Caco-2 (cell line): ENCODE data around the gene RSRC1. TPM values are rescaled to one million over a fixed set of nuclear protein-coding genes. Genes with fewer than 3 reads are reported as not detected.

Experiments used
- BruUV-seq: library from RNA; stranded (reverse); fragments of 400-500 nt; replicated peaks from 2 replicates; lab custom pipeline; 2021; lab: Mats Ljungman, UMichigan
- CTCF ChIA-PET: fragments of 300-600 bp; sonication (Branson Sonifier 250); formaldehyde crosslinking; loops from one replicate; lab custom pipeline; 2022; ENCODE audit warnings: antibody characterized with exemption; lab: Charles Lee
- POLR2A ChIA-PET: fragments of 300-600 bp; sonication (Branson Sonifier 250); formaldehyde crosslinking; loops from one replicate; lab custom pipeline; 2022; ENCODE audit warnings: antibody characterized with exemption; lab: Charles Lee
- DNase-seq, 2 experiments: peaks; one replicate each; pipeline versions ENCODE4 v3.0.0 to v3.0.0-alpha.2; 2020 to 2022
- H3K27me3 ChIP-seq: replicated peaks from 2 replicates; pipeline ENCODE4 v1.6.0; 2011; ENCODE audit warnings: low read length; ENCODE audit not compliant: control insufficient read depth, insufficient read depth
- H3K36me3 ChIP-seq: 2 replicates; pipeline ENCODE4 v1.5.1; 2011; ENCODE audit warnings: low read length; ENCODE audit not compliant: control insufficient read depth, insufficient read depth
- H3K4me1 ChIP-seq: fragments of 250-450 bp; sonication (Bioruptor Pico); 2 replicates; pipeline ENCODE4 v1.5.1; 2020; ENCODE audit warnings: mild to moderate bottlenecking
- H3K4me3 ChIP-seq: 2 replicates; pipeline ENCODE4 v1.5.1; 2011; ENCODE audit warnings: low read depth, mild to moderate bottlenecking, control low read depth, low read length
- H3K9me3 ChIP-seq: fragments of 250-450 bp; sonication (Bioruptor Pico); 2 replicates; pipeline ENCODE4 v1.5.1; 2020; ENCODE audit warnings: mild to moderate bottlenecking, moderate library complexity
- H3K27ac Mint-ChIP-seq: one replicate; pipeline ENCODE4 v1.8.0; 2022; ENCODE audit warnings: mixed read lengths; ENCODE audit not compliant: unreplicated experiment
- H3K27me3 Mint-ChIP-seq: one replicate; pipeline ENCODE4 v1.8.0; 2022; ENCODE audit warnings: mixed read lengths; ENCODE audit not compliant: insufficient read depth, unreplicated experiment
- H3K36me3 Mint-ChIP-seq: one replicate; pipeline ENCODE4 v1.8.0; 2022; ENCODE audit warnings: mild to moderate bottlenecking, mixed read lengths; ENCODE audit not compliant: insufficient read depth, unreplicated experiment
- H3K4me1 Mint-ChIP-seq: one replicate; pipeline ENCODE4 v1.8.0; 2022; ENCODE audit warnings: low read depth, mixed read lengths; ENCODE audit not compliant: unreplicated experiment
- H3K4me3 Mint-ChIP-seq: one replicate; pipeline ENCODE4 v1.8.0; 2022; ENCODE audit warnings: mild to moderate bottlenecking, moderate library complexity, mixed read lengths; ENCODE audit not compliant: unreplicated experiment
- H3K9me3 Mint-ChIP-seq: one replicate; pipeline ENCODE4 v1.8.0; 2022; ENCODE audit warnings: mixed read lengths; ENCODE audit not compliant: unreplicated experiment
- intact Hi-C: fragments of 100-400 bp; cut with micrococcal nuclease; formaldehyde crosslinking; loops from one replicate; pipeline ENCODE4 v1.10.0; 2022; ENCODE audit not compliant: unreplicated experiment
- total RNA-seq: library from RNA; stranded (reverse); gene quantifications from 2 replicates; pipeline ENCODE4 v1.2.3, GENCODE V29; 2022
- TF ChIP-seq, protein P1 (sequence below), 2 experiments: fragments of 200-600 bp in 1 of 2; IDR thresholded peaks; 1 replicate in 1 of 2; 2 replicates in 1 of 2; pipeline versions ENCODE4 v1.5.1 to v1.8.0; 2011 to 2022; ENCODE audit warnings: antibody characterized with exemption in 1 of 2, control low read depth in 1 of 2, inconsistent platforms in 1 of 2, low read depth in 1 of 2, low read length in 1 of 2, mild to moderate bottlenecking in 1 of 2, moderate library complexity in 1 of 2; ENCODE audit not compliant: insufficient read depth in 1 of 2, severe bottlenecking in 1 of 2, unreplicated experiment in 1 of 2

Gene RSRC1
- total RNA-seq, 1 experiment from 2014 or later, result 38.4 TPM

DNA sequence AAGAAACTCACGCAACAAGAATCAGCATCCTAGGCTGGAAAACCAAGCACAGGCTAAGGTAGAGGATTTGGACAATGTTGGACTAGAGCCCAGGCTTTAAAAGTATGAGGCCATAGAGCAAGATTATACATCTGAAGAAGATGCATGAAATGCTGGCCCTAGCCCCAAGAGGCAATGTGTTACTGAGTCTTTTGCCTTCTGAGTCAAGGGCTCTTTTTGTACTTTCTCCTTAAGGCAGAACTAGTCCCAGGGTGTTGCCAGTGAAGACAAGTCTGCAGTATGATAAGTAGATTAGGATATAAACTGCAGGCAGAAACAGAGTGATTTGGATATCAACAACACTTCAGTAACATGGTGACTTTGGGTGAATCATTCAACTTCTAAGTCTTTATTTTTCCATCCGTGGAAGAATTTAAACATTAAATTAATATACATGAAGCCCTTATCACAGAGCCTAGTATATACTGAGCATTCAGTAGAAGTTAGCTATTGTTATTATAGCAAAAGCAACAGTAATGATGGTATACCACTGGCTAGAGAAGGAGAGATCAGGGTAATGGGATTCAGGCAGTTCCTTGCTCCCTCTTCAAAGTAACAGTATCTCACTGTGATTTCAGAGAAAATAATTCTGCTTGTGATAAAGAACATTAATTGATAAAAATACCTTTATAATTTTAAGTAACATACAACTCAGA, 361.2 kb downstream of the RSRC1 start:
- no peak for DNase-seq
- CTCF ChIA-PET, result no interaction called here
- H3K27me3 Mint-ChIP-seq, result no peaks in the 10 kb centered on the region
- POLR2A ChIA-PET, result no interaction called here
- H3K9me3 Mint-ChIP-seq, result no peaks in the 10 kb centered on the region
- Histone ChIP-seq H3K36me3 (no peaks in the 10 kb centered on the region), H3K27me3 (no peaks in the 10 kb centered on the region), H3K9me3 (no peaks in the 10 kb centered on the region), H3K4me1 (no peaks in the 10 kb centered on the region), H3K4me3 (no peak overlapping the region)
- TF ChIP-seq, protein P1, sequence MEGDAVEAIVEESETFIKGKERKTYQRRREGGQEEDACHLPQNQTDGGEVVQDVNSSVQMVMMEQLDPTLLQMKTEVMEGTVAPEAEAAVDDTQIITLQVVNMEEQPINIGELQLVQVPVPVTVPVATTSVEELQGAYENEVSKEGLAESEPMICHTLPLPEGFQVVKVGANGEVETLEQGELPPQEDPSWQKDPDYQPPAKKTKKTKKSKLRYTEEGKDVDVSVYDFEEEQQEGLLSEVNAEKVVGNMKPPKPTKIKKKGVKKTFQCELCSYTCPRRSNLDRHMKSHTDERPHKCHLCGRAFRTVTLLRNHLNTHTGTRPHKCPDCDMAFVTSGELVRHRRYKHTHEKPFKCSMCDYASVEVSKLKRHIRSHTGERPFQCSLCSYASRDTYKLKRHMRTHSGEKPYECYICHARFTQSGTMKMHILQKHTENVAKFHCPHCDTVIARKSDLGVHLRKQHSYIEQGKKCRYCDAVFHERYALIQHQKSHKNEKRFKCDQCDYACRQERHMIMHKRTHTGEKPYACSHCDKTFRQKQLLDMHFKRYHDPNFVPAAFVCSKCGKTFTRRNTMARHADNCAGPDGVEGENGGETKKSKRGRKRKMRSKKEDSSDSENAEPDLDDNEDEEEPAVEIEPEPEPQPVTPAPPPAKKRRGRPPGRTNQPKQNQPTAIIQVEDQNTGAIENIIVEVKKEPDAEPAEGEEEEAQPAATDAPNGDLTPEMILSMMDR (IDR thresholded peaks at IDR 0.05; ENCODE audit: insufficient read depth in 1 of 2, low read depth in 1 of 2, low read length in 1 of 2, severe bottlenecking in 1 of 2, unreplicated experiment in 1 of 2), result no peak
- no peak overlapping the region for H3K27ac Mint-ChIP-seq
- no peaks in the 10 kb centered on the region for H3K4me1 Mint-ChIP-seq
- no peaks in the 10 kb centered on the region for H3K36me3 Mint-ChIP-seq
- intact Hi-C loops, result no loop called here
- BruUV-seq, result no TSS peak
- H3K4me3 Mint-ChIP-seq, result no peak overlapping the region

DNA sequence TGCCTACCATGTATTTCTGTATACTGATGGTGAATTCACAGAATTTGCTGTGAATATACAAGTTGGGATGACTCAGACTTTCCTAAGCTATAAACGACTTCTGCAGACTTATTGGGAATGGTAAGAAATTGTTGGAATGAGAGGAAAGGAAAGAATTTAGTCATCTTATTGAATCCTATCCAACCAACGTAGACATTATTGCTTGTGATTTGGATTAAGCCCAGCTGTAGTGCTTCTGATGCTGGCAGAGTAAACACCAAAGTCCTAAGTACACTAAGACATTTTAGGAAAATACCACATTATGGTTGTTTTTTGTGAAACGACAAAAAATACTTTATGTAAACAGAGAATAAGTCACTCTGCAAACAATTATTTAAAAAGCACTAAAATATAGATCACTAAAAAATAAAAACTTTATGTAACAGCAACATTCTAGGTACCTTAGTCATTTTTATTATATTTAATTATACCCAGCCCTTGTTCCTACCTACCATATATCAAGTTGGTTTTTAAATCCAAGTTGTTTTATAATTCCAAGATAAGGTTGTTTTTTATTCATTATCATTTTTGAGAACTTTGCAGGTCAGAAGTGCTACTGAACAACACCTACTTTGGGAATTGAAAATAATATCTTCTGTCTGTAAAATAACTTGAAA, 361.9 kb downstream of the RSRC1 start:
- Mint-ChIP-seq H3K27ac (no peak overlapping the region), H3K27me3 (no peaks in the 10 kb centered on the region), H3K4me1 (no peaks in the 10 kb centered on the region), H3K4me3 (no peak overlapping the region), H3K36me3 (no peaks in the 10 kb centered on the region), H3K9me3 (no peaks in the 10 kb centered on the region)
- no TSS peak for BruUV-seq
- no peaks in the 10 kb centered on the region for H3K27me3 ChIP-seq
- ChIA-PET CTCF (no interaction called here), POLR2A (no interaction called here)
- intact Hi-C loops, result no loop called here
- H3K4me3 ChIP-seq, result no peak overlapping the region
- DNase-seq, result no peak
- H3K4me1 ChIP-seq, result no peaks in the 10 kb centered on the region
- H3K36me3 ChIP-seq, result no peaks in the 10 kb centered on the region
- TF ChIP-seq, protein P1 (IDR thresholded peaks at IDR 0.05; ENCODE audit: insufficient read depth in 1 of 2, low read depth in 1 of 2, low read length in 1 of 2, severe bottlenecking in 1 of 2, unreplicated experiment in 1 of 2), result no peak
- H3K9me3 ChIP-seq, result no peaks in the 10 kb centered on the region

DNA sequence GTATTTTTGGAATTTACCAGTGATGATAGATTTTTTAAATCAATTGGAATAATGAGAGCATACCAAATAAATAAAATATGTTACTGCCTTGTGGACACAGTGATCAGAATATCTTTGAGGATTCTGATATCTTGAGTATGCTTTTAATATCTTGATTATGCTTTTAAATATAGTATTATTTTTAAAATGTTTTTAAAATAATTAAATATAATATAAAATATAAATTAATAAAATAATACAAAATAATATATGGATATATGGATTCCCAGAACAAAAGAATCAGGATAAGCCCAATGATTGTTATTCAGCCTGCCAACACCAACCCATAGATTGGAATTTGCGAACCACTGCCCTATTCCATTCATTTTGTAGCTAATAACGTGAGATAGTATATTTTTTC, 369.2 kb downstream of the RSRC1 start:
- no peaks in the 10 kb centered on the region for H3K27me3 Mint-ChIP-seq
- CTCF ChIA-PET, result no interaction called here
- BruUV-seq, result no TSS peak

More for the DNA sequence above, 369.2 kb downstream of the RSRC1 start:
- no peaks in the 10 kb centered on the region for H3K9me3 ChIP-seq
- Mint-ChIP-seq H3K4me3 (no peak overlapping the region), H3K36me3 (no peaks in the 10 kb centered on the region), H3K4me1 (no peaks in the 10 kb centered on the region), H3K27ac (no peak overlapping the region), H3K9me3 (no peaks in the 10 kb centered on the region)
- H3K27me3 ChIP-seq, result no peaks in the 10 kb centered on the region
- intact Hi-C loops, result no loop called here
- no peaks in the 10 kb centered on the region for H3K36me3 ChIP-seq
- H3K4me1 ChIP-seq, result no peaks in the 10 kb centered on the region
- H3K4me3 ChIP-seq, result no peak overlapping the region
- POLR2A ChIA-PET, result interaction anchor here (0.6 kb wide), 1 partner anchor 14 kb away, joined by 3 read pairs; no protein-coding TSS in a partner anchor
- DNase-seq, result no peak
- TF ChIP-seq, protein P1 (IDR thresholded peaks at IDR 0.05; ENCODE audit: insufficient read depth in 1 of 2, low read depth in 1 of 2, low read length in 1 of 2, severe bottlenecking in 1 of 2, unreplicated experiment in 1 of 2), result no peak
